ENCODE measurements around the gene SMG6.

GRCh38 chr17:2128011-2128410 is 175.6 kb downstream of the SMG6 start:
- TF ChIP-seq EZH2 (IDR thresholded peaks at IDR 0.05; ENCODE audit: insufficient read depth, poor library complexity, severe bottlenecking) (no peak), EZH2phosphoT487 (IDR thresholded peaks at IDR 0.05; ENCODE audit: insufficient read depth, low read depth) (no peak)
